GM18507 (cell line): Measurements from ENCODE around the gene CRADD.
"Not testable (repeated sequence)": the region's sequence is repeated elsewhere in the genome, so short reads cannot be mapped to it uniquely, and the experiment has no call there.

Source experiments
- DNase-seq: peaks from one replicate; pipeline ENCODE4 v3.0.0; 2011; ENCODE audit warnings: low read depth; ENCODE audit not compliant: insufficient read length; ENCODE audit errors: extremely low spot score
- FAIRE-seq: peaks from 2 replicates; lab custom pipeline; 2011; peaks lifted over from hg19 to GRCh38; lab: Jason Lieb, UNC

The CRADD gene

DNA sequence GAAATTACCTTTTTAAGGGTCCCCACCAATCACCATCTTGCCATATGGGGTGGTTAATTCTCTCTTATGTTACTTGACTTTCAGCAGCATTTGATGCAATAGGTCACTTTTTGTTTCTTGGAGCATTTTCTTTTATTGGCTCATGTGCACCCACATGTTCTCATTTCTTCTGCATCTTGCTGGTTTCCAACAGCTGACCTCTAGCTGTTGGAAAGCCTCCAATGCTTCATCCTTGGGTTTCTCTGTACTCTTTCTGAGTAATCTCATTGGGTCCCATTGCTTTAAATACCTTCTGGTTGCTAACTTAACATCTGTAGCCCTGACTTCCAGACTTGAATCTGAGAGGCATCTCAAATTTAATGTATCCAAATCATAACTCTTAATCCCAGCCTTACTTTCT lies 116.8 kb downstream of the CRADD start:
- FAIRE-seq (no peak), DNase-seq (no peak)

GRCh38 chr12:93794738-93795137 lies 117.6 kb downstream of the CRADD start:
- FAIRE-seq: no peak
- no peak for DNase-seq

DNA sequence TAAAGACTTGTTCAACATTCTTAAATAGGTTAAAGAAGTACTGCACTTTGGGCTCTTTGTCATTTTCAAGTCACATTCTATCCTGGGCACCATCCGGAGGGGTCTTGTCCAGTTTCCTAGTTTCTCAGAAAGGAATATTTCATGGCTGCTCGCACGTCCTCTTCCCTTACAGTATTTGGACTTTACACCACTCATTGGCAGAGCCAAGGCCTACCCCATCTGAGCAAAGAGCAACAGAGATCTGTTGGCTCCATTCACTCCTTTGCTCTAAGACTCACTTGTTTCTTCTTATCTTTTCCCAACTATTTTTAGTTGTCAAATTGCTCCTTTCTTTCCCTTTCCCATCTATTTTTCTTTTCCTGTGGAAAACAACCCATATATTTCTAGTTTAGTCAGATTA lies 118.2 kb downstream of the CRADD start:
- no peak for FAIRE-seq
- no peak for DNase-seq

DNA sequence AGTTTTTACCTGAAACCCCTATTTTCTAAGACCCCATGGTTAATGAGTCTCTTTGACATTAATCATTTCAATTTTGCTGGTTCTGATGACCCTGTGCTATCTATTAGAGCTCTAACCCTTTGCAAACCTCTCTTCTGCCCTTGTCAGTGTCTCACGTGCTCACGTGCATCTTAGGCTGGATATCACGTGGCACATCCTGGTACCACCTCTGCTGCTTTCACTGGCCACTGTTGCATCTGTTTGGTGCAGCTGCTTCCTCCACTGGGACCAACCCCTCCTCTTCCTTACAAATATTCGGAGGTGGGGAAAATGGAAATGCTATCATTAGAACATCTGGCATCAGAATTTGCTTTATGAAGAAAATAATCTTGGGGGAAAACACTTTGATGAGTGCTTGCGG lies 119.6 kb downstream of the CRADD start:
- no peak for FAIRE-seq

DNA sequence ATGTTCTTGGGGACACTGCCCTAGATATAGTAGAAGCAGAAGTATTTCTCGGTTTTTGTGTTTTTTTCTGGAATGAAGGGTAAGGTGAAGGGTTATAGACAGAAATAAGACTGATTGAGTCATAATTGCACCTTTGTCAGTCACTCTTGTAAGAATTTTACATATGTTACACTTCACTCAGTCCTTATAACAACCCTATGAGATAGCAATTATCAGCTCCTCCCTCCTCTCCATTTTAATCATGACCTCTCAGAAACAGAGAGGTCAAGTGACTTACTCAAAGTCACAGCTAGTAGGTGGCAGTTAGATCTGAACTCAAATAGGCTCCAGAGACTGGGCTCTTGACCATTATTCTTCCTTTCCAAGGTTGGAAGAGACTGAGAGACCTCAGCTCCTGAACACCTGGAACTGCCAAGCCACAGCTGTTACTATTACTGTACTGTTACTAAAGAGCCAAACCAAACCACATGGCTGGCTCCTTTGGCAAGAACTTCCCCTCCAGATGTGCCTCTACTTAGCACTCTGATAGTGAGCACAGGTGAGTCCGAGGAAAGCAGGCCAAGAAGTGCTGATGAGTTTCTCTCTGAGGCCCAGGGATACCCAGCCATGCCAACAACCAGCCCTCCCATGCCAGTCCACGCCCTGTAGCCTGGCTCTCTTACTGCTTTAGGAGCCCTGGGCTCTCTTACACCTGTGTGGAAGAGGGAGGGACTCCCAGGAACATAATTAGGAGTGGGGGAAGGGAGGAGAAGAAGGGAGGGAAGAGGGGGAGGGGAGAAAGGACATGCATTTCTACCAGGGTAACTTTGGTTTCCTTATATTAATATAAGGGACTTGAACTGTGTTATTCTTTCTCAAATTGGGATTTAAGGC lies 121.3 kb downstream of the CRADD start:
- DNase-seq (no peak), FAIRE-seq (no peak)

More for the DNA sequence above, 119.6 kb downstream of the CRADD start:
- no peak for DNase-seq

DNA sequence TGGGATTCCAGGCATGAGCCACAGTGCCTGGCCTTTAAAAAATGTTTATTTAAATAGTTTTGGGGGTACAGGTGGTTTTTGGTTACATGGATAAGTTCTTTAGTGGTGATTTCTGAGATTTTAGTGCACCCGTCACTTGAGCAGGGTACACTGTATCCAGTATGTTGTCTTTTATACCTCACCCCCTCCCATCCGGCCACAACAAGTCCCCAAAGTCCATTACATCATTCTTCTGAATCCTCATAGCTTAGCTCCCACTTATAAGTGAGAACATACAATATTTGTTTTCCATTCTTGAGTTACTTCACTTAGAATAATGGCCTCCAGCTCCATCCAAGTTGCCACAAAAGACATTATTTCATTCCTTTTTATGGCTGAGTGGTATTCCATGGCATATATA lies 124.5 kb downstream of the CRADD start:
- FAIRE-seq, DNase-seq: not testable (repeated sequence)

GRCh38 chr12:93802293-93802692 lies 125.1 kb downstream of the CRADD start:
- no peak for FAIRE-seq

GRCh38 chr12:93802698-93803423 lies 125.7 kb downstream of the CRADD start:
- DNase-seq (no peak), FAIRE-seq (no peak)

More at GRCh38 chr12:93802293-93802692, 125.1 kb downstream of the CRADD start:
- no peak for DNase-seq

GRCh38 chr12:93803424-93803807 lies 126.2 kb downstream of the CRADD start:
- DNase-seq (no peak), FAIRE-seq (no peak)

GRCh38 chr12:93804392-93805179 lies 127.4 kb downstream of the CRADD start:
- DNase-seq: no peak
- FAIRE-seq: no peak

- DNase-seq (no peak), FAIRE-seq (no peak)
These were observed 128.6 kb downstream of the CRADD start for GRCh38 chr12:93805736-93806141.

- FAIRE-seq (no peak), DNase-seq (no peak)
These were observed 130.2 kb downstream of the CRADD start for GRCh38 chr12:93807354-93807753.

DNA sequence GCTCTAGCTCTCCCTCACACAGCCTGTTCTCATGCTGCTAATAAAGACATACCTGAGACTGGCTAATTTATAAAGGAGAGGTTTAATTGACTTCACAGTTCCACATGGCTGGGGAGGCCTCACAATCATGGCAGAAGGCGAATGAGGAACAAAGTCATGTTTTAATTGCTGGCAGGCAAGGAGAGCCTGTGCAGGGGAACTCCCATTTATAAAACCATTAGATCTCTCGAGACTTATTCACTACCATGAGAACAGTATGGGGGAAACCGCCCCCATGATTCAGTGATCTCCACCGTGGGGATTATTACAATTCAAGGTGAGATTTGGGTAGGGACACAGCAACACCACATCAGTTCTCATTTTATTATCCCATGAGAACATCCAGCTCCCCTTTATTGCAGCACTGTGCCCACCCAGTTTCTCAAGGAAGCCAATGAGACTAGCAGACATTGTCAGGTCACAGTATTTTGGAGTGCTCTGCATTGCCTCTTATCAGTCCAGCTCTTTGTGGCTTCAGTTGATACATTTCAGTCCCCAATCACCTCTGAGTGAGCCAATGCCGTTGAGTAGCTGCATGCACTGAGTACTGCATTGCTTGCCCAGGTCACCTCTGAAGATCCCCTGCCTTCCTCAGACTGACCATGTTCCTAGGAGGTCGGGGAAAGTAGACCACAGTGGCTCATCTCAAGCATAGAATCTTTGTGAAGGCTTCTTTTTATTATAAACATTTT lies 131.2 kb downstream of the CRADD start:
- no peak for DNase-seq
- no peak for FAIRE-seq

GRCh38 chr12:93812626-93813025 lies 135.5 kb downstream of the CRADD start:
- DNase-seq (no peak), FAIRE-seq (no peak)

- no peak for FAIRE-seq
- no peak for DNase-seq
These were observed 136.0 kb downstream of the CRADD start for GRCh38 chr12:93813186-93813585.

DNA sequence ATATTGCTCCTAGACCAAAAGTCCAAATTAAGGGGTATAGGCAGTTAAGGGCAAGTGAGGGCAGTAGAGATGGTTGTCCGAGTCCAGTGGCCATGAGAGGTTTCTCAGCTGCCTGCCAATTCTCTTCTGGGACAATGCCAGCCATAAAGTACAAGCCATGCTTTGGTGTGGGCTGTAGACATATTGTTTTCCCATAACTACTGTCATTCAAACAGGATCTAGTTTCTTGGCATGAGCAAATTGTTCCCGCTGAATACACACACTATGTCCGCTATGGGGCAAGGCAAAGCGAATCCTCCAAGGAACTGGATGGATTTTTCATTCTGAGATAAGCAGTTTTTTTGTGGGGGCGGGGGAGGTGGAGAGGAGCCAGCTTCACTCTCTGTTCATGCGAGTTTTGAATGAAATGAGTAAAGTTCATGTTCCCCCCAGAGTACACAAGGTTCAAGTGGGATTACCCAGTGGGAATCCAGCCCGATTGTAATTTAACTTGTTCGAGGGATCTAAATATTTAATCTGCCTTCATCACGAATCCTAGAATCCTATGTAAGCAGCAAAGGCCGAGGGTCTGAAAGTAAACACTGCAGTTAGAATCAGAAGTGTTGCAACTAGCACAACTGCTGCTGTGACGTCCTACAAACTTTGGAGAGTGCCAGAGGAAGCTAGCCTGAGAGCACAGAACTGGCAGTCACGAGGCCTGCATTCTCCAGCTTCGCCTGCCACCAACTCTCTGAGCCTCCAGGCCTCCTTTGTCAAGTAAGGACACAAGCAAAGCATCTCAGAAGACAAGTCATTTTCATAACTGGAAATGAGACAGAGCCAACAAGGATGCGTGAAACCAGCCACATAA lies 137.0 kb downstream of the CRADD start:
- FAIRE-seq: no peak

DNA sequence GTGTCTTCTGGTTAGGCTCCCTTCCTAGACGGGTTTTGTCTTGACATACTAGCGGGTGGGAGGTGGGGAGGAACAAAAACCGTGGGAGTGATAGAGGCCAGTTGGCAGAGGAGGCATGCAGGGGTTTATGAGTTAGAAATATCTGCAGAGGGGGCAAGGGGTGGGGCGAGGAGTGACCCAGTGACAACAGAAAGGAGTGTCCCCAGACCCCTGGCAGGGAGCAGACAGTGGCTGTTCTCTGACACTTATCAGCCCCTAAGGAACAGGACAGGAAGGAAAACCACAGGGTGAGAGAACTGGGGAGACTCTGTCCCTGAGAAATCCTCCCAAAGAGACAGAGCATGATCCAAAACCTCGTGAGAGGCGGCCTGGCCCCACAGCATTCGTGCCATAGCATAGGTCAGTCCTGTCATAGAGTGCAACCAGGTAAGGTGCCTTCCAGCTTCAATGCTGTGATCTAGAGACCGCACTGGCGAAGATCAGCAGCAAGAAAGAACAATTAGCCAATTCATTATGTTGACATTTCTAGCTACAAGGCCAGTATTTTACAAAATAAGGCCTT lies 141.4 kb downstream of the CRADD start:
- FAIRE-seq: no peak
- no peak for DNase-seq

More for the DNA sequence above, 137.0 kb downstream of the CRADD start:
- DNase-seq: no peak

- DNase-seq (no peak), FAIRE-seq (no peak)
These were observed 141.9 kb downstream of the CRADD start for GRCh38 chr12:93819050-93819491.
